Measurements from ENCODE around the gene DENND2A.

- TF ChIP-seq CTCF (conservative IDR thresholded peaks at IDR 0.05 in 1 of 2, IDR thresholded peaks at IDR 0.05 in 1 of 2; ENCODE audit: extremely low read depth in 1 of 2, insufficient read depth in 1 of 2, low read depth in 1 of 2, low read length in 2 of 2) (no peak), EZH2 (IDR thresholded peaks at IDR 0.05; ENCODE audit: borderline replicate concordance, low read length) (no peak)
Observed at GRCh38 chr7:140619176-140619575, 21.4 kb downstream of the DENND2A start.

Data from mammary epithelial cell (primary cell).